Erythroblast (primary cell): ENCODE results near the gene TPH2.

ENCODE experiments used
- GATA1 ChIP-seq: IDR thresholded peaks from 2 replicates; pipeline ENCODE4 v1.6.1; 2011; ENCODE audit warnings: low read depth, mild to moderate bottlenecking, control low read depth, low read length, moderate library complexity
- POLR2A ChIP-seq: IDR thresholded peaks from 2 replicates; pipeline ENCODE4 v1.6.1; 2011; ENCODE audit warnings: mild to moderate bottlenecking, low read length

- TF ChIP-seq POLR2A (no peak), GATA1 (no peak)
Measured at GRCh38 chr12:72025524-72025923, 86.9 kb downstream of the TPH2 start.
